DND-41 (cell line): ENCODE results near the gene FMR1.

ENCODE experiments used
- EZH2 ChIP-seq: IDR thresholded peaks from 3 replicates; pipeline ENCODE4 v1.6.1; 2012; ENCODE audit warnings: borderline replicate concordance, low read depth, mild to moderate bottlenecking, moderate library complexity, low read length, inconsistent platforms; ENCODE audit not compliant: severe bottlenecking
- TF ChIP-seq, protein P1 (sequence below): IDR thresholded peaks from 2 replicates; pipeline ENCODE4 v1.5.1; 2012; ENCODE audit warnings: borderline replicate concordance, low read length, moderate library complexity, mild to moderate bottlenecking; ENCODE audit not compliant: poor library complexity, severe bottlenecking; ENCODE audit errors: extremely low read depth

DNA sequence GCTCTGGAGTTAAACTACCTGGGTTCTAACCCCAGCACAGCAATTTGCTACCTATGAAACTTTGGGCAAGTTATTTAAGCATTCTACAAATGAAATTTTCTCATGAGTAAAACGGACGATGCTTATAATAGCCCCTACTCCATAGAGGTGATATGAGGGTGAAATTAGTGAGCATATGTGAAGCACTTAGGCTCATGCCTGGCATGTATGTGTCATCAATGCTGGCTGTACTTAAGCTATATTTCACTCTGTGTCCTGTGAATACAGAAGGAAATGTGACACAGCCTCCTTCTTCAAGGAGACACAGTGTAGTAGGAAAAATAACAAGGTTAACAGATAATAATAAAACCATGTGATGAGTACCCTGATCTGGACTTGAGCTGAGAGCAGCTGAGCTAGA is 49.0 kb downstream of the FMR1 start:
- TF ChIP-seq, protein P1, sequence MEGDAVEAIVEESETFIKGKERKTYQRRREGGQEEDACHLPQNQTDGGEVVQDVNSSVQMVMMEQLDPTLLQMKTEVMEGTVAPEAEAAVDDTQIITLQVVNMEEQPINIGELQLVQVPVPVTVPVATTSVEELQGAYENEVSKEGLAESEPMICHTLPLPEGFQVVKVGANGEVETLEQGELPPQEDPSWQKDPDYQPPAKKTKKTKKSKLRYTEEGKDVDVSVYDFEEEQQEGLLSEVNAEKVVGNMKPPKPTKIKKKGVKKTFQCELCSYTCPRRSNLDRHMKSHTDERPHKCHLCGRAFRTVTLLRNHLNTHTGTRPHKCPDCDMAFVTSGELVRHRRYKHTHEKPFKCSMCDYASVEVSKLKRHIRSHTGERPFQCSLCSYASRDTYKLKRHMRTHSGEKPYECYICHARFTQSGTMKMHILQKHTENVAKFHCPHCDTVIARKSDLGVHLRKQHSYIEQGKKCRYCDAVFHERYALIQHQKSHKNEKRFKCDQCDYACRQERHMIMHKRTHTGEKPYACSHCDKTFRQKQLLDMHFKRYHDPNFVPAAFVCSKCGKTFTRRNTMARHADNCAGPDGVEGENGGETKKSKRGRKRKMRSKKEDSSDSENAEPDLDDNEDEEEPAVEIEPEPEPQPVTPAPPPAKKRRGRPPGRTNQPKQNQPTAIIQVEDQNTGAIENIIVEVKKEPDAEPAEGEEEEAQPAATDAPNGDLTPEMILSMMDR: no peak
- no peak for TF ChIP-seq EZH2
